H9 (cell line): ENCODE measurements around the gene ADCK2. TPM values are rescaled to one million over a fixed set of nuclear protein-coding genes. Genes with fewer than 3 reads are reported as not detected.

Experiments used
- DNase-seq: peaks from one replicate; pipeline ENCODE4 v3.0.0-alpha.2; 2017
- H2AFZ ChIP-seq: one replicate; pipeline ENCODE4 v1.6.1; 2013; ENCODE audit warnings: mild to moderate bottlenecking, low read length, control low read depth, moderate library complexity
- H2AK5ac ChIP-seq: 2 replicates; pipeline ENCODE4 v1.6.1; 2013; ENCODE audit warnings: low read length, control low read depth, mixed read lengths; ENCODE audit not compliant: insufficient read length
- H2BK120ac ChIP-seq: one replicate; pipeline ENCODE4 v1.6.1; 2013; ENCODE audit warnings: low read depth, mild to moderate bottlenecking, low read length, control low read depth, inconsistent platforms; ENCODE audit not compliant: poor library complexity, severe bottlenecking
- H2BK12ac ChIP-seq: 2 replicates; pipeline ENCODE4 v1.6.1; 2013; ENCODE audit warnings: low read length, control low read depth, mixed read lengths, low read depth; ENCODE audit not compliant: insufficient read length
- H2BK15ac ChIP-seq: 2 replicates; pipeline ENCODE4 v1.6.1; 2013; ENCODE audit warnings: low read depth, low read length, control low read depth
- H2BK20ac ChIP-seq: one replicate; pipeline ENCODE4 v1.6.1; 2013; ENCODE audit warnings: low read depth, mild to moderate bottlenecking, low read length, control low read depth, inconsistent platforms; ENCODE audit not compliant: poor library complexity, severe bottlenecking
- H2BK5ac ChIP-seq: 2 replicates; pipeline ENCODE4 v1.6.1; 2013; ENCODE audit warnings: low read length, control low read depth, mixed read lengths; ENCODE audit not compliant: insufficient read length
- H3K14ac ChIP-seq: 2 replicates; pipeline ENCODE4 v1.6.1; 2013; ENCODE audit warnings: low read length, control low read depth; ENCODE audit not compliant: insufficient read depth
- H3K18ac ChIP-seq: 2 replicates; pipeline ENCODE4 v1.6.1; 2013; ENCODE audit warnings: low read depth, mild to moderate bottlenecking, mixed read lengths, low read length, control low read depth; ENCODE audit not compliant: insufficient read length
- H3K23ac ChIP-seq: 2 replicates; pipeline ENCODE4 v1.6.1; 2013; ENCODE audit warnings: low read length, control low read depth, mixed read lengths, low read depth; ENCODE audit not compliant: insufficient read length
- H3K23me2 ChIP-seq: 2 replicates; pipeline ENCODE4 v1.6.1; 2013; ENCODE audit warnings: low read depth, mild to moderate bottlenecking, mixed read lengths, low read length, control low read depth; ENCODE audit not compliant: insufficient read length, poor library complexity, severe bottlenecking
- H3K27ac ChIP-seq: 2 replicates; pipeline ENCODE4 v1.5.1; 2013; ENCODE audit warnings: low read length, control low read depth, mixed read lengths, low read depth; ENCODE audit not compliant: insufficient read length
- H3K27me3 ChIP-seq: 2 replicates; pipeline ENCODE4 v1.6.1; 2013; ENCODE audit warnings: low read length, control low read depth, inconsistent platforms; ENCODE audit not compliant: insufficient read depth
- H3K4ac ChIP-seq: 2 replicates; pipeline ENCODE4 v1.6.1; 2013; ENCODE audit warnings: low read depth, mild to moderate bottlenecking, control low read depth, inconsistent platforms, low read length, moderate library complexity
- H3K4me1 ChIP-seq: 2 replicates; pipeline ENCODE4 v1.6.1; 2013; ENCODE audit warnings: low read length, control low read depth, inconsistent platforms; ENCODE audit not compliant: insufficient read depth
- H3K4me2 ChIP-seq: 2 replicates; pipeline ENCODE4 v1.6.1; 2013; ENCODE audit warnings: low read length, control low read depth, mixed read lengths; ENCODE audit not compliant: insufficient read length, insufficient read depth
- H3K56ac ChIP-seq: 2 replicates; pipeline ENCODE4 v1.6.1; 2013; ENCODE audit warnings: low read depth, mild to moderate bottlenecking, mixed read lengths, low read length, control low read depth; ENCODE audit not compliant: insufficient read length
- H3K79me1 ChIP-seq: 2 replicates; pipeline ENCODE4 v1.6.1; 2013; ENCODE audit warnings: low read depth, mild to moderate bottlenecking, moderate library complexity, low read length, control low read depth, inconsistent platforms; ENCODE audit not compliant: insufficient read depth, poor library complexity, severe bottlenecking
- H3K79me2 ChIP-seq: 2 replicates; pipeline ENCODE4 v1.6.1; 2013; ENCODE audit warnings: low read length, control low read depth, inconsistent platforms; ENCODE audit not compliant: insufficient read depth
- H3K9ac ChIP-seq: 2 replicates; pipeline ENCODE4 v1.6.1; 2013; ENCODE audit warnings: low read length, control low read depth, mixed read lengths; ENCODE audit not compliant: insufficient read length; ENCODE audit errors: extremely low read depth
- H3K9me3 ChIP-seq: one replicate; pipeline ENCODE4 v1.6.1; 2013; ENCODE audit warnings: low read depth, low read length, inconsistent platforms; ENCODE audit not compliant: control insufficient read depth
- H3T11ph ChIP-seq: one replicate; pipeline ENCODE4 v1.6.1; 2013; ENCODE audit warnings: mild to moderate bottlenecking, low read length, control low read depth, inconsistent platforms
- H4K20me1 ChIP-seq: one replicate; pipeline ENCODE4 v1.6.1; 2013; ENCODE audit not compliant: control insufficient read depth, insufficient read length, insufficient read depth
- H4K5ac ChIP-seq: 2 replicates; pipeline ENCODE4 v1.6.1; 2013; ENCODE audit warnings: low read depth, mild to moderate bottlenecking, mixed read lengths, low read length, control low read depth; ENCODE audit not compliant: insufficient read length
- H4K8ac ChIP-seq: replicated peaks from 2 replicates; pipeline ENCODE4 v1.6.1; 2013; ENCODE audit warnings: low read length, control low read depth, mixed read lengths, low read depth; ENCODE audit not compliant: insufficient read length
- H4K91ac ChIP-seq: 2 replicates; pipeline ENCODE4 v1.6.1; 2013; ENCODE audit warnings: low read depth, mild to moderate bottlenecking, moderate library complexity, mixed read lengths, low read length, control low read depth; ENCODE audit not compliant: insufficient read length
- H3K27ac Mint-ChIP-seq, 3 experiments: 2 replicates in 2 of 3; 3 replicates in 1 of 3; pipeline ENCODE4 v1.8.0; 2020 to 2021; ENCODE audit warnings: mixed read lengths in 3 of 3, mild to moderate bottlenecking in 1 of 3, moderate library complexity in 1 of 3
- H3K27me3 Mint-ChIP-seq: 2 replicates; pipeline ENCODE4 v1.8.0; 2021; ENCODE audit warnings: low read depth, mild to moderate bottlenecking, moderate library complexity, mixed read lengths
- H3K36me3 Mint-ChIP-seq, 3 experiments: 2 replicates in 2 of 3; 3 replicates in 1 of 3; pipeline ENCODE4 v1.8.0; 2020 to 2021; ENCODE audit warnings: low read depth in 3 of 3, mixed read lengths in 3 of 3; ENCODE audit not compliant: insufficient read depth in 1 of 3
- H3K4me1 Mint-ChIP-seq, 2 experiments: 2 replicates each; pipeline ENCODE4 v1.8.0; 2020; ENCODE audit warnings: mixed read lengths in 2 of 2
- H3K4me3 Mint-ChIP-seq, 2 experiments: 2 replicates in 1 of 2; 3 replicates in 1 of 2; pipeline ENCODE4 v1.8.0; 2020 to 2021; ENCODE audit warnings: mild to moderate bottlenecking in 2 of 2, mixed read lengths in 2 of 2, moderate library complexity in 1 of 2
- H3K9me3 Mint-ChIP-seq, 2 experiments: 2 replicates in 1 of 2; 3 replicates in 1 of 2; pipeline ENCODE4 v1.8.0; 2020; ENCODE audit warnings: mild to moderate bottlenecking in 2 of 2, mixed read lengths in 2 of 2, moderate library complexity in 1 of 2
- WGBS: extraction: QIAGEN DNeasy Blood & Tissue Kit; methylation state at CpG from one replicate; pipeline ENCODE4 v1.1.7; 2013; ENCODE audit warnings: missing lambda C conversion rate, low lambda C conversion rate, mixed read lengths; ENCODE audit not compliant: insufficient read length; ENCODE audit errors: extremely low coverage; 5-methylcytosine and 5-hydroxymethylcytosine counted together
- total RNA-seq: library from RNA; stranded (reverse); gene quantifications from 2 replicates; pipeline ENCODE4 v1.2.1, GENCODE V29; 2021
- TF ChIP-seq, protein P1 (sequence below): fragments of 200-600 bp; sonication (generic); conservative IDR thresholded peaks from 3 replicates; pipeline ENCODE4 v1.8.0; 2021; ENCODE audit warnings: antibody characterized with exemption, mild to moderate bottlenecking

ADCK2 gene
- total RNA-seq, 1 experiment from 2014 or later: 12.4 TPM

DNA sequence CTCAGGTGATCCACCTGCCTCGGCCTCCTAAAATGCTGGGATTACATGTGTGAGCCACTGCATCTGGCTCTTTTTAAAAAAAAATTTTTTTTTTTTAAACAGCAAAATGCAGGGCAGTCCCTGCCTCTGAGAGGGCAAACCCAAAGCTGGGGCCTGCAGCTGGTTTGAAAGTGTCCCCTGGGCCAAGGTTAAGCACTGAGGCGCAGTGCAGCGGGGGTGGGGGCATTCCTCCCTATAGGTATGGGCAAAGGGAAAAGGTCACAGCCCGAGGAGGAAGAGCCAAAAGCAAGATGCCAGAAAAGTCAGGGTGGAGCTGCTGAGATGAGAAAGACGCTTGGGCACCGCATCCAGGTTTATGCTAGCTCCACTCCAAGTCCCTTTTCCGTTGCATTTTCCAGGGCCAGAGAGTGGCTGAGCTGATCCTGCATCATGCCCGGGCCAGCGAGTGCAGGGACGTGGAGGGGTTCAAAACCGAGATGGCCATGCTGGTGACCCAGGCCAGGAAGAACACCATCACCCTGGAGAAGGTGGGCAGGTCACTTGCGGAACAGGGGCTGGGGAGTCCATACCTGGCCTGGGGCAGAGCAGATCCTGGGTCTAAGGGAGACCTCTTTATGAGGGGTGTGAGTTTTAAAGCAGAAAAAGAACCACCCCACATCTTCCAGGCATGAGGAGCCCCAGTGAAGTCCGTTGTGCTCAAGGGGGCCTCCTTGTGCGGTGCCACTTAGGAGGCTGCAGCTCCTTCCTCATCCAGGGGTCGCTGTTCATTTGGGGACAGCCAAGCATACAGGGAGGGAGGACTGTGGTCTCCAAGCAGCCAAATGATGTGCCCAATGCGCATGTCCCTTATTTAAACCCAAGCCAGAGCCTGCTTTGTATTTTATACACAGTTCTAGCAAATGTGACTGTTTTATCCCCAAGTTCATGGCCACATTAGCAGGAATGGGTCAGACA is 16.7 kb downstream of the ADCK2 start:
- H3K4me2 ChIP-seq: no peak overlapping the region
- Mint-ChIP-seq H3K27ac (no peak overlapping the region; a peak in 1 of 7 replicates), H3K27me3 (no peaks in the 10 kb centered on the region; the same call in 1 of the 2 replicates), H3K36me3 (peaks cover 0 to 7% (median 3%) of the 10 kb centered on the region in 3 experiments; a peak in 3 of 7 replicates), H3K4me1 (no peaks in the 10 kb centered on the region), H3K4me3 (no peak overlapping the region), H3K9me3 (no peaks in the 10 kb centered on the region)
- H2BK12ac ChIP-seq: no peak overlapping the region
- H4K8ac ChIP-seq: no peak overlapping the region
- TF ChIP-seq, protein P1, sequence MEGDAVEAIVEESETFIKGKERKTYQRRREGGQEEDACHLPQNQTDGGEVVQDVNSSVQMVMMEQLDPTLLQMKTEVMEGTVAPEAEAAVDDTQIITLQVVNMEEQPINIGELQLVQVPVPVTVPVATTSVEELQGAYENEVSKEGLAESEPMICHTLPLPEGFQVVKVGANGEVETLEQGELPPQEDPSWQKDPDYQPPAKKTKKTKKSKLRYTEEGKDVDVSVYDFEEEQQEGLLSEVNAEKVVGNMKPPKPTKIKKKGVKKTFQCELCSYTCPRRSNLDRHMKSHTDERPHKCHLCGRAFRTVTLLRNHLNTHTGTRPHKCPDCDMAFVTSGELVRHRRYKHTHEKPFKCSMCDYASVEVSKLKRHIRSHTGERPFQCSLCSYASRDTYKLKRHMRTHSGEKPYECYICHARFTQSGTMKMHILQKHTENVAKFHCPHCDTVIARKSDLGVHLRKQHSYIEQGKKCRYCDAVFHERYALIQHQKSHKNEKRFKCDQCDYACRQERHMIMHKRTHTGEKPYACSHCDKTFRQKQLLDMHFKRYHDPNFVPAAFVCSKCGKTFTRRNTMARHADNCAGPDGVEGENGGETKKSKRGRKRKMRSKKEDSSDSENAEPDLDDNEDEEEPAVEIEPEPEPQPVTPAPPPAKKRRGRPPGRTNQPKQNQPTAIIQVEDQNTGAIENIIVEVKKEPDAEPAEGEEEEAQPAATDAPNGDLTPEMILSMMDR: peak; percentile 26; the same call in 1 of the 3 replicates
- no peaks in the 10 kb centered on the region for H3K23me2 ChIP-seq
- no peaks in the 10 kb centered on the region for H3K79me2 ChIP-seq
- H2BK20ac ChIP-seq: no peak overlapping the region
- H3K79me1 ChIP-seq: no peaks in the 10 kb centered on the region
- H2BK5ac ChIP-seq: no peak overlapping the region
- H3K9me3 ChIP-seq: no peaks in the 10 kb centered on the region
- no peaks in the 10 kb centered on the region for H4K20me1 ChIP-seq
- H3K18ac ChIP-seq: no peak overlapping the region
- H3K27me3 ChIP-seq: no peaks in the 10 kb centered on the region
- H3K14ac ChIP-seq: no peak overlapping the region; the same call in 1 of the 2 replicates
- H3K9ac ChIP-seq: no peak overlapping the region
- no peak for DNase-seq
- no peak overlapping the region for H2AFZ ChIP-seq
- no peak overlapping the region for H2BK120ac ChIP-seq
- WGBS: no CpG with 5 or more reads among the region's 16 CpGs
- H3T11ph ChIP-seq: no peak overlapping the region
- H2BK15ac ChIP-seq: no peak overlapping the region
- H3K56ac ChIP-seq: no peak overlapping the region
- no peak overlapping the region for H3K27ac ChIP-seq
- H4K91ac ChIP-seq: no peak overlapping the region
- H3K4ac ChIP-seq: no peak overlapping the region
- no peak overlapping the region for H3K23ac ChIP-seq
- no peak overlapping the region for H4K5ac ChIP-seq
- no peaks in the 10 kb centered on the region for H3K4me1 ChIP-seq
- no peak overlapping the region for H2AK5ac ChIP-seq
